GM18951 (cell line): Measurements from ENCODE around the gene AMOTL1.
"Not testable (repeated sequence)": the region's sequence is repeated elsewhere in the genome, so short reads cannot be mapped to it uniquely, and the experiment has no call there.

ENCODE experiments used
- POLR2A ChIP-seq: IDR thresholded peaks from 4 replicates; pipeline ENCODE4 v1.6.1; 2011; ENCODE audit warnings: mild to moderate bottlenecking; ENCODE audit not compliant: insufficient read length, insufficient read depth; ENCODE audit errors: extremely low read depth
- in situ Hi-C: fragments of 300-500 bp; cut with MboI; formaldehyde crosslinking; loops from one replicate; pipeline ENCODE4 v1.12.0; 2022; ENCODE audit warnings: low sequenced_read_pairs, mixed read lengths, inconsistent platforms; ENCODE audit not compliant: unreplicated experiment

The AMOTL1 gene

GRCh38 chr11:94895451-94895850, 127.3 kb downstream of the AMOTL1 start:
- in situ Hi-C loops: loop anchor here (10.0 kb wide), 2 partner anchors 271 to 371 kb away; no protein-coding TSS in a partner anchor
- TF ChIP-seq POLR2A: no peak

DNA sequence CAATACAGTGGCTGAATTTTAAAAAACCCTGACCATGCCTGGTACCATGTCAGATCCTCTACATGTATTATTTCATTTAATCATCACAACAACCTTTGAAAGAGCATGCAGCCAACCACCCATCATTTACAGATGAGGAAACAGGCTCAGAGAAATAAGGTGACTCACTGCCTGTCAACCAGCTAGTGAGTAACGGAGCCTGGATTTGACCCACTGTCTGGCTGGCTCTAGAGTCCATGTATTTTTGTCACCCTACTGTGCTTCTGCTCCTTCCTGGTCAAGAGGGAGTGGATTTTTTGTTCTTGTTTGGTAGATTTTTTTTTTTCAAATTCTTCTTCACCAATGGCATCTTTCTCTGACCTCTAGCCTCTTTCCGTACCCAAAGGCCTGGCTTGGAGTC, 127.8 kb downstream of the AMOTL1 start:
- TF ChIP-seq POLR2A: no peak
- in situ Hi-C loops: loop anchor here (10.0 kb wide), 2 partner anchors 271 to 371 kb away; no protein-coding TSS in a partner anchor

DNA sequence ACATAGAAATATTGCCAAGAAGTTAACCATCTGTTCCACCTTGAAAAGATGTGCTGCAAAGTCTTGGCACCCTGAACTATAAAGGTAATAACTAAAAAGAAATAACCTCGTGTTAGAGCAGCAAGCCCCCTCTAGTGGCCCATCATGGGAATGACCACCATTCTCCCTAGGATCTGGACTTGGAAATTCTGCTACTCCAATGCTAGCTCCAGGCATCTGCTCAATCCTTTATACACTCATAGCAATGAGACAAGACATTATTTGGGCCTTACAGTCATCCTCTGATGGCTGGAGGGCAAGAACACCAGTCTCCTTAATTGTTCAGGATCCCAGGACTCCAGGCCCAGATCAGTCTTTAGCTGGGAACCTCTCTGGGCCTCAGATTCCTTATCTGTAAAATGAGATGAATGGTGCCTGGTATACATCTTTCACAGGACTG, 129.2 kb downstream of the AMOTL1 start:
- in situ Hi-C loops: loop anchor here (10.0 kb wide), 2 partner anchors 273 to 373 kb away; no protein-coding TSS in a partner anchor
- no peak for TF ChIP-seq POLR2A

- in situ Hi-C loops: no loop called here
- no peak for TF ChIP-seq POLR2A
Measured at GRCh38 chr11:94907226-94907625, 139.1 kb downstream of the AMOTL1 start.

DNA sequence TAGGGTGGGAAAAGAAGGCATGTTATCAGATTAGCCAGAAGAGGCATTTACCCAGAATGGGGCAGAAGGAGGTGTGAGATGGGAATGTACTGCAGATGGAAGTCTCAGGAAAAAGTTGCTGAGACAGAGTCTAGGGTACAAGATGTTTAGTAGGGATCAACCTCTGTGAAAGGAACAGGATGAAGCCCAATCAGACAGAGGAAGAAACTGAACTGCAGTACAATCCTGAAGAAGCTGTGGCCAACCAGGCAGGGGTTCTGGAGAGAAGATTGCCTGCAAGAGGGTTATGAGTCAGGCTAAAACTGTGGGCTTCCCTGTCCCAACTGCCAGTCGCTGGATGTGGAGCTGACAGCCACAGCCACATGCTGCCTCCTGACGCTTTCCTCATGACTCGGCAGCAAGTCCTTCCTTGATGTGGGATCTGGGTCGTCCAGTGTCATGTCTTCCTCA, 141.2 kb downstream of the AMOTL1 start:
- TF ChIP-seq POLR2A: no peak
- in situ Hi-C loops: no loop called here

GRCh38 chr11:94910270-94910669, 142.1 kb downstream of the AMOTL1 start:
- no peak for TF ChIP-seq POLR2A
- in situ Hi-C loops: no loop called here

DNA sequence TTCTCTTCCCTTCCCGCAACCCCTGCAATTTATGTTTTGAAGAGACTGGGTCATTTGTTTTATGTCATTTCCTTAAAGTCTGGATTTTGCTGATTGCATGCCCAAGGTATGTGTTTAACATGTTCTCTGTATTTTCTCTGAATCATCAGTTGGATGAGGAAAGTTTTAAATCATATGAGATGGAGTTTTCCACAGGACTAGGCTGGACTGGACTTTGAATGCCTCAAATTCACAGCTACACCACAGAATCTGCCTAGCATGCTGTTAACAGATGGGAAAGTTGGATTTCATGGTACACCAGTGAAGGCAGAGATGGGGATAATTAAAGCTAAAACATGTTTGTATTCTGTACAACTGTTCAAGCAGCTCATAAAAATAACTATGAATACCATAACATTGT, 142.6 kb downstream of the AMOTL1 start:
- in situ Hi-C loops: no loop called here

DNA sequence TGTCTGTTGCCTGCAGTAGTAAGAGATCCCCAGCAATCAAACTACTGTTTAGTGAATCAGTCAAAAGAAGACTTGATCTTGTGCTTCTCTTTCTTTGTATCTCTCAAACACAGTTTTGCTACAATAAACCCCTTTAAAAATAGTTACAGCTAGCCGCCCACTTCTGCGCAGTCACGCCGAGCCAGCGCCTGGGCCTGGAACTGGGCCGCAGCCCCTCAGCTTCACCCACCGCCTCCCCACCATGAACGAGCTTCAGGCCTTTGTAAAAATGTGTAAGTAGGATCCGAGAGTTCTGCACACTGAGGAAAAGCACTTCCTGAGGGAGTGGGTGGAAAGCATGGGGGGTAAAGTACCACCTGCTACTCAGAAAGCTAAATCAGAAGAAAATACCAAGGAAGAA, 144.7 kb downstream of the AMOTL1 start:
- in situ Hi-C loops: no loop called here

More for the DNA sequence above, 142.6 kb downstream of the AMOTL1 start:
- no peak for TF ChIP-seq POLR2A

DNA sequence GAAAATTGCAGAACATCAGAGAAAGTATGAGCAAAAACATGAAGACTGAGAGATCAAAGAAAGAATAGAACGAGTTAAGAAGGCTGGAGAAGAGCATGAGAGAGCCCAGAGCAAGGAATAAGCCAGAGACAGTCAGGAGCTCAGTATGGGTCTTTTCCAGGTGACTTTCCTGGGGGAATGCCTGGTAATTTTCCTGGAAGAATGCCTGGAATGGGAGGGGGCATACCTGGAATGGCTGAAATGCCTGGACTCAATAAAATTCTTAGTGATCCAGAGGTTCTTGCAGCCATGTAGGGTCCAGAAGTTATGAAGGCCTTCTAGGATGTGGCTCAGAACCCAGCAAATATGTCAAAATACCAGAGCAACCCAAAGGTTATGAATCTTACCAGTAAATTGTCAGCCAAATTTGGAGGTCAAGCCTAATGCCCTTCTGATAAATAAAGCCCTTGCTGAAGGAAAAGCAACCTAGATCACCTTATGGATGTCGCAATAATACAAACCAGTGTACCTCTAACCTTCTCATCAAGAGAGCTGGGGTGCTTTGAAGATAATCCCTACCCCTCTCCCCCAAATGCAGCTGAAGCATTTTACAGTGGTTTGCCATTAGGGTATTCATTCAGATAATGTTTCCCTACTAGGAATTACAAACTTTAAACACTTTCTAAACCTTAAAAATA, 145.7 kb downstream of the AMOTL1 start:
- in situ Hi-C loops: not testable (repeated sequence)

More for the DNA sequence above, 144.7 kb downstream of the AMOTL1 start:
- no peak for TF ChIP-seq POLR2A

DNA sequence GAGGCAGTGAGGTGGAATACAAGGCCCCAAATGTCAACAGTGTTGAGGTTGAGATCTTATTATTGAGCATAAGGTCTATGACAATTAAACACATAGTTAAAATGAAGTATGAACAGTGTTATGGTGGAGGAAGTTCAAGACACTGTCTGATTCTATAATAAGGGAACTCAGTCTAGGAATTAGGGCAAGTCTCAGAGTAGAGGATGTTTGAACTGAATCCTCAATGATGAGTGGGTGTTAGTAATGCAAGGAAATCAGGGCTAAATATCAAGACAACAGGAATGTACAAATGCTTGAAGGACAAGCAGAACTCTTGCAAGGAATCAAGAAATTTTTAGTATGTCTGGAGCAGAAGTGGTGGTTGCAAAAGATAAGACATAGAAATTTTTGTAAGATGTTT, 152.2 kb downstream of the AMOTL1 start:
- in situ Hi-C loops: no loop called here
- no peak for TF ChIP-seq POLR2A

GRCh38 chr11:94922321-94923003, 154.3 kb downstream of the AMOTL1 start:
- TF ChIP-seq POLR2A: no peak
- in situ Hi-C loops: no loop called here

DNA sequence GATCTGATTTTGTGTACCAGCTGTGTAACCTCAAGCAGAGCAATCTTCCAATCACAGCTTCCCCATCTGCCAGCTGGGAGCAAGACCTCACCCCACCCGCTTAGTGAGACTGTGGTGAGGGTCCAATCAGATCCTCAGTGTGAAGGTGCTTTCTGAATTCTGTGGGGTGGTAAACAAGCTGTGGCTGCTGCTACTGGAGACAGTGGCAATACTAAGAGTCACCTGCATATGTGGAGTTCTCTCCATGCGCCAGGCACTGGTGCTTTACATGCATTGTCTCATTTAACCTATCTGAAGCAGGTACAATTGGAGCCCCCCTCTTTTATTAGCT, 154.8 kb downstream of the AMOTL1 start:
- TF ChIP-seq POLR2A: no peak
- in situ Hi-C loops: no loop called here

GRCh38 chr11:94924171-94924572, 156.0 kb downstream of the AMOTL1 start:
- in situ Hi-C loops: no loop called here

GRCh38 chr11:94924612-94925011, 156.5 kb downstream of the AMOTL1 start:
- TF ChIP-seq POLR2A: no peak
- in situ Hi-C loops: no loop called here

More at GRCh38 chr11:94924171-94924572, 156.0 kb downstream of the AMOTL1 start:
- TF ChIP-seq POLR2A: no peak
